Measurements from ENCODE around the gene LPAR3. TPM values are rescaled to one million over a fixed set of nuclear protein-coding genes. Genes with fewer than 3 reads are reported as not detected.

LPAR3 gene
- total RNA-seq, 1 experiment from 2014 or later = 0.27 TPM

DNA sequence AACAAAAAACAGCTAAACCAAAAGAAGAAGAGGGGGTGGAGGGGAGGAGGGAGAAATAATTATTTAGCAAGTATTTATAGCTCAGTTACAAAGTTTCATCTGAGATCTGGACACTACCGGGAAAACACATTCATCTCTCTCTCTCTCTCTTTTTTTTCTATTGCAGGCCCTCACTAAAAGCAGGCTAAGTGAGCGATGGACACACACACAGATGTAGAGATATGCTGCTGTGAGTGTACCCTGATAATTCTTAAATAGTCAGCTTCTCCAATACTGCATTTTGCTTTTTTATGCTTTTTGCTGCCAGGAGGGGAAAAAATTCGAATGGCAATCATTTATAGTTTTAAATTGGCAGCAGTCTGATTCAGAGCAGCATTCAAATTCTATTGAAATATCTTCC lies 65.0 kb downstream of the LPAR3 start:
- no peak for DNase-seq (ENCODE audit: low spot score)

DNA sequence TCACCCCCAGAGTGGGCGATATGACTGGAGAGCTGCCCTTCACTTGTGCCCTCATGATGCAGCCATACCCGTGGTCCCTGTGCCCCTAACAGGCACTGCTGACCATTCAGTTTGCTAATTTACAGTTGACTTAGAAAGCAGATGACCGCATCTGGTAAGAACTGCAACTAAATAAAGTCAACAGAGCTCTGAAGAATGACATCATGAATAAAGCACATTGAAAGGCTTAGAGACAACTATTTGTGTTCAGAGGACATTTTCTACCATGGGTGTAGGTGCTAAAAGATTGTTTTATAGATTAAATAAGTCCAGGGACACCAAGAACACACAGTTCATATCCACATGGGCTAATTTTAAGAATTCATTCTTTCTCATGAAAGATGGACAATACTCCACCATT lies 65.5 kb downstream of the LPAR3 start:
- no peak for DNase-seq (ENCODE audit: low spot score)

- no peak for DNase-seq (ENCODE audit: low spot score)
These were observed 67.8 kb downstream of the LPAR3 start for GRCh38 chr1:84825161-84825560.

DNA sequence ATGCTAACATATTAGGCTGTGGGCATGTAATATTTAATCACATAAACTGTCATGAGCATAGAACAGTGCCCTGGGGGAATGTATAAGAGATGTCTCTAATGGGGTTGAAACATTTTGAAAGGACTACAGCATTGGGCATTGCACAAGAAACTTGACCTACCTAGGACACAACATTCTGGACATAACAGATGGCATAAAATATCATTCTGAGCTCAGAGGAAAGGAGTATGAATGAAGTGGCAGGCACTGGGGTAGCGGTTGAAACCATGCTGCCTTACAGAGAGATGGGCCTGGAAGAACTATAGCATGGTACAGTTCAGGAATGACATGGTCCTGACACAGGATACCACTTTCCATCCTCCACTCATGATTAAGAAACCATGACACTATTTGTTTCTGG lies 69.0 kb downstream of the LPAR3 start:
- no peak for DNase-seq (ENCODE audit: low spot score)

- no peak for DNase-seq (ENCODE audit: low spot score)
These were observed 69.5 kb downstream of the LPAR3 start for GRCh38 chr1:84823511-84823910.

DNA sequence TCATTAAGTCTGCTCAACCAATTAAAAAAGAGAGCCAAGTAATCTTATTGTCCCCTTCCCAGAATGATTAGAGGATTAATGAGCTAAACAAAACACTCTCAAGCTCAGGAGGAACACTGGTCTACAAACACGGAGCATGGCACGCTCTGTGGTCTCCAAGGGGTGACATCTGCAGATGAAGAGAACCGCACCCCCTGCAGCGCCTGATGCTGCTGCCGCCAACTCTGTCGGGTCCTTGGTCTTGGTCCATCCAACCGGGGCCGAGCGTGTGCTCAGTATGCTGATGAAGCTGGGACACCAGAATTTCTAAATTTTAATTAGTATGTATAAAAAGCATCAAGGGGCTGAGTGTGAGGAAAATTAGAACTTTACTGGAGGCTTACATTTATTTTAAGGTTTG lies 82.7 kb downstream of the LPAR3 start:
- DNase-seq (ENCODE audit: low spot score) = no peak

GRCh38 chr1:84809023-84809422 lies 84.0 kb downstream of the LPAR3 start:
- DNase-seq (ENCODE audit: low spot score) = no peak

DNA sequence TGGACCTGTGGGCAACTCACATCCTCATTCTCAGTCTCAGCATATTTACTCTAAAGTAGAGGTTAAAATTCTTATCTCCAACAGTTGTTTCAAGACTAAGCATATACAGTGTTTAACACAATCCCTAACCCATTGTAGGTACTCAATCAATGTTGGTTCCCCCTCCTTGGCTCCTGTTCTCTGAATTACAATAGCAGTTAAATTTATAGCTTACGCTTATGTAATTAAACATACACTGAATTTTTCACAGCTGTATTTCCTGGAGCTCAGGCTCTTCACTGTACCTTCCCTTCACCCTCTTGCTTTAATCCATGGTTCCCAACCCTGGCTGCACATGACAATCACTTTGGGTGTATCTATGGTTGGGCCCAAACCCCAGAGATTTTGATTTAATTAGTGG lies 89.4 kb downstream of the LPAR3 start:
- no peak for DNase-seq (ENCODE audit: low spot score)

DNA sequence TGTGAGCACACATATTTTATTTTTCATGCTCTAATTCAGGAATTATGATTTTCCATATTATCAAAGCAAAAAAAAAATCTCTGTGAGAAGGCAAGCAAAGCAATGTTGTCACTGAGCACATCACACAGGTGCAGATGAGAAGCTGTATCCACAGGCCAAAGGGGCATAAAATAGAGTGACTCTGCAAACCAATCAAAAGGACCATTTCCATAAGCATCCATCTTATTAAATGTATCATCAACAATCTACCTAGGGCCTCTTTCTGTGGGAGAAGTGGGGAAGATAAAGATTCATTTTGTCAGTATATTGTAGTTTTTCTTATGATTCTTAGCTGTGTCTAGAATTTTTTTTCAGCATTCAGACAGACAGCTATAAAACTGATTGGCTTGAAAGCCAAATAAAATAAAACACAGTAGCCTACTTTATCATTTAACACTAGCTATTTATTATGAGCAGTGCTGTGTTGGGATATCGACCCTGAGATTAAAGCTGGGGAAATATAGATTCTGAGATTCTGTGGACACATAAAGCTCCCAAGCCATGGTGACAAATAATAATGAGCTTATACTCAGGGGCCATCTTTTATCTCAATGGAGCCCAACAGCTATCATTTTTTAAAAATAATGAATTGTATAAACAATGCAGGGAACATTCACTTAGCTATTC lies 90.3 kb downstream of the LPAR3 start:
- DNase-seq (ENCODE audit: low spot score) = no peak

- no peak for DNase-seq (ENCODE audit: low spot score)
These were observed 92.6 kb downstream of the LPAR3 start for GRCh38 chr1:84800090-84801073.

DNA sequence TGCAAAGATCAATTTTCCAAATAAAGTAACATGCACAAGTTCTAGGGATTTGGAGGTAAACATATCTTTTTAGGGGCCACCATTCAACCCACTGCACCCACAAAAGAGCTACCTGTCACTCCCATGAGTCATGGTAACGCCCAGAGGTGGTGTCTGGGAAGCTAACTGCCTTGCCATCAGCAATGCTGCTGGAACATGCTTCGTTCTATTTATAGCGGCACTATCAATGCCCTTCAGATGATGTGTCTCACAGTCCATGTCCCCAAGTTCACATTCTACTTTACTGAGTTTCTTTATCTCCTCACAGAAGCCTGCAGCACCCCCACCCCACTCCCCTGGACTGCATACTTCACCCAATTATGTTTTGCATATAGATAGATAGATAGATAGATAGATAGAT lies 95.4 kb downstream of the LPAR3 start:
- no peak for DNase-seq (ENCODE audit: low spot score)

DNA sequence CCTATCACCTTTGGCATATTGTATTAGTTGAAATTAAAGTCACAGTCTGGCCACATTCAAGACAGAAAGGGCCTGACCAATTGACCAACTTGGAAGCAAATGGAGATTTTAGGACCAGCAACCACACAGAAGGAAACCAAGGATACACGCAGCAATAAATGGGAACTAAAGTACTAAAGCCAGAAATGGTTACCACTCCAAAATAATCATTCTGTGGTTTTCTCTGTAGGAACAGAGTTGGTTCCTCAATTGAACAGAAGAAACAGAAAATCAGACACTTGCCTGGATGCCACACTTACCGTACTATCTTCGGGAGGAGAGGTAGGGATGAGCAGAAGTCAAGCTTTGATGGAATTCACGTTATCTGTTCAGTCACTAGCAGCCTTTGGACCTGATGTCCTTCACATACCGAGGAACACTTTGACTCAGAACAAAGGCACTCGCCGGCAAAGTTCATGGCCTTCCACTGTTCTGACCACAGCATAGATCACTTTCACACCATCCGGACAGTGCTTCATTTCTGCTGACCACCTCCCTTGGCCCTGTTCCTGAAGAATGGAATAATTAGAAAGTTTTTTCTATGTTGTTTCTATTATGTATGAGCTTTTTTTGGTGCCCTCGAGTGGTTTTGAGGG lies 96.9 kb downstream of the LPAR3 start:
- DNase-seq (ENCODE audit: low spot score) = no peak

DNA sequence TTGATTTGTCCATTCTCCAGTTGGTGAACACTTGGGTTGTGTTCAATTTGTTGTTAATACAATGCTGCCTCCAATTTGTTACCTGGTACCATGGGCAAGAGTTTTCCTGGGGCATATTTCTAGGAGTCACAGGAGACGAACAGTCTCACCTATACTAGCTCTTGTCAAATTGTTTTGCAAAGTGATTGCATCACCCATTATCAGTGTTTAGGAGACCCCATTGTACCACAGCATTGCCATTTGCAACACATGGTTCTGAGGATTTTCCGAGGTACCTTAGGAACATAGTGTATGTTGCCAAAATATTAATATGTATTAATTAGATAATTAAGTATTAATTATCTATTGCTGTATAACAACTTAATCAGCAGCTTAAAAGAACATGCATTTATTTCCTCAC lies 97.8 kb downstream of the LPAR3 start:
- no peak for DNase-seq (ENCODE audit: low spot score)

GRCh38 chr1:84792421-84792820 lies 100.6 kb downstream of the LPAR3 start:
- DNase-seq (ENCODE audit: low spot score) = no peak

DNA sequence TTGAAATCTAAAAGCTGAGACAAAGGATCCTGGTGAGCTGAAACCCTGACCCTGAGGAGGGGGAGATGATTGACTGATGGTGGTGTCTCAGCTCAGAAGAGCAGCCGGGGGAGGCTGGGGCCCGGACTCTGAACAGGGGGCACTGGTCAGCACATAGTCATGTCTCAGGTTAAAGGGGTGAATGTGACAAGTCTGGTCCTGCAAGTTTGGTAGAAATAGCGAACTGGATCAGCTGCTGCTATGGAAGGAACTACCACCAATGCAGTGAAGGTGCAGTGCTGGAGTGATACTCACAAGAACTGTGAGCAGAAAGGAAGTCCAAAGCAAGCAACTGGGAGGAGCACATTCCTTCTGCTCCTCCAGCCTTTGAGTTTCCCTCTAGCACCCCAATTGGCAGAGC lies 104.0 kb downstream of the LPAR3 start:
- no peak for DNase-seq (ENCODE audit: low spot score)

- DNase-seq (ENCODE audit: low spot score) = no peak
These were observed 107.6 kb downstream of the LPAR3 start for GRCh38 chr1:84785271-84786036.

- no peak for DNase-seq (ENCODE audit: low spot score)
These were observed 110.1 kb downstream of the LPAR3 start for GRCh38 chr1:84782881-84783280.

DNA sequence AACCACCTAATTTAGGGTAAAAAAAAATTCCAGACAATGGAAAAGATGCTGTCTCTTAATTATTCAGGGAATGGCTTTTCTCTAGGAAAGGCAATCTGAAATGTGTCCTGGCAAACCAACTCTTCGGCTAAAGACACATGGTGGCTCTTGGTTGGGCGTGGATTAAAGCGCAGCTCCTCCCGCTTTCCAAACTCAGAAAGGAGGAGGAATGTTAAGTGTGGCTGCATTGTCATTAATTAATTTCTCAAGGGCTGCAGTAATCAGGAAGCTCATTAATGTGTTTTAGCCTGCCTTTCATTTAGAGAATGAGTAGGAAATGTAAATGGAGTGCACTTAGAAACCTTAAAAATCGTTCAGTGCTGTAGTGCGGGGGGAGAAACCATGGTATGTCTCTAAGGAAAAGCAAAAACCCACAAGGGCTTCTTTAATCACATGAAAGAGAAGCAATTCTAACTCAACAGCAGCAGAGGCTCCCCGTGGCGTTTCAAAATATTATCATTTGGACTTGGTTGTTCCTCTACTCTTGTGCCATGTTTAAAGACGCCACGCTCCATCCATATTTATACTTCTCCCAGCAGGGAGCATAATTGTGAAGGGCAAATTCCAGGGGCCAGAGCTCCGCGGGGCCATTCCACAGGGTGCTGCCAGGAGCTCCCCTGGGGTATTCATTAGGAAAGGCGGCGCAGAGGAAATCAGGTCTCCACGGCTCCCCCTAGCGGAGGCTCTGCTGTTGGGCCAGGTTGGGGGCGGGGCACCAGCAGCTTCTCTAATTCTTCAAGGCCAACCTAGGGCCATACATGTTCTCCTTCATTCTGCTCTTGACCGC lies 110.8 kb downstream of the LPAR3 start:
- DNase-seq (ENCODE audit: low spot score) = no peak

DNA sequence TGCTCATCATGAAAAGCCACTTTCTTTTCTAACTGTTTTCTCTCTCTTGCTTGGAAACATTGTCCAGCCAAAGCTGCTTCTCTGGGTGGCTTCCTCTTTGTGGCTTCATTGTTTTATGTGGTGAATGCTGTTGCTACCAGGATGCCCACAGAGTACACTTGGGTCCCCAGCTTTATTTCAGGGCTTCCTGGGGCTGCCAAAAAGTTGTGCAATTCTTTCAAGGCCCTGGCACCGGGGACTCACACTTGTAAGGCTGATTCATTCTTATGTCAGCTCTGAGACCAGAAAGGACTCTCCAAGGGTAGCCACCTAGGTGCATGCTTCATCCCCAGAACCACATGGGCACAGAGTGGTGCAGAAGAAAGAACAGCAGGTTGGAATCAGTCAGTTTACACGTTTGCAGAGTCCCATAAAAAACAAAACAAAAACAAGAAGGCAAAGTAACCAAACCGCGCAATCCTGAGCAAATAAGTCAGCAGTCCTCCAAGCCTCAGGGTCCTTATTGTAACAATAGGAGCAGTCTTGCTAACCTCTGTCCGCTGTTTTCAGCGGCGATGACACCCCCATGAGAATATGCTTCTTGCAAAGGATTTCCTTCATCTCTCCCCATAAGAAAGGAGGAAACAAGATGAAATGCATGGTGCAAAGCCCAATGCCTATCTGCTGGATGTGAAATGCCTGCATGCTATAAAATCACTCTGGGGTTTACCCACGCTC lies 112.8 kb downstream of the LPAR3 start:
- DNase-seq (ENCODE audit: low spot score) = peak; percentile 47

GRCh38 chr1:84776639-84777038 lies 116.4 kb downstream of the LPAR3 start:
- no peak for DNase-seq (ENCODE audit: low spot score)

All from H4 (cell line).